DMS 273 treated with DMSO at 0.1 percent for 48 hours (cell line): ENCODE results near the gene PRKCG.
A peak's percentile ranks its signal among the peaks of the same experiment; 100 is the strongest.

Experiments
- DNase-seq: peaks from one replicate; lab custom pipeline; 2025; lab: John Stamatoyannopoulos, UW

PRKCG gene

GRCh38 chr19:53872762-53873161, 9.2 kb upstream of the PRKCG start:
- DNase-seq = no peak

- no peak for DNase-seq
Observed at GRCh38 chr19:53873773-53874605, 8.0 kb upstream of the PRKCG start.

DNA sequence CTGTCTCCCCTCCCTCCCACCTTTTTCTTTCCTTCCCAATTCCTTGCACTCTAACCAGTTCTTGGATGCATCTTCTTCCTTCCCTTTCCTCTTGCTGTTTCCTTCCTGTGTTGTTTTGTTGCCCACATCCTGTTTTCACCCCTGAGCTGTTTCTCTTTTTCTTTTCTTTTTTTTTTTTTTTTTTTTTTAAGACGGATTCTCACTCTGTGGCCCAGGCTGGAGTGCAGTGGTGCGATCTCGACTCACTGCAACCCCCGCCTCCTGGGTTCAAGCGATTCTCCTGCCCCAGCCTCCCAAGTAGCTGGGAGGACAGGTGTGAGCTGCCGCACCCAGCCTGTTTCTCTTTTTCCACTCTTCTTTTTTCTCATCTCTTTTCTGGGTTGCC, 7.4 kb upstream of the PRKCG start:
- no peak for DNase-seq

DNA sequence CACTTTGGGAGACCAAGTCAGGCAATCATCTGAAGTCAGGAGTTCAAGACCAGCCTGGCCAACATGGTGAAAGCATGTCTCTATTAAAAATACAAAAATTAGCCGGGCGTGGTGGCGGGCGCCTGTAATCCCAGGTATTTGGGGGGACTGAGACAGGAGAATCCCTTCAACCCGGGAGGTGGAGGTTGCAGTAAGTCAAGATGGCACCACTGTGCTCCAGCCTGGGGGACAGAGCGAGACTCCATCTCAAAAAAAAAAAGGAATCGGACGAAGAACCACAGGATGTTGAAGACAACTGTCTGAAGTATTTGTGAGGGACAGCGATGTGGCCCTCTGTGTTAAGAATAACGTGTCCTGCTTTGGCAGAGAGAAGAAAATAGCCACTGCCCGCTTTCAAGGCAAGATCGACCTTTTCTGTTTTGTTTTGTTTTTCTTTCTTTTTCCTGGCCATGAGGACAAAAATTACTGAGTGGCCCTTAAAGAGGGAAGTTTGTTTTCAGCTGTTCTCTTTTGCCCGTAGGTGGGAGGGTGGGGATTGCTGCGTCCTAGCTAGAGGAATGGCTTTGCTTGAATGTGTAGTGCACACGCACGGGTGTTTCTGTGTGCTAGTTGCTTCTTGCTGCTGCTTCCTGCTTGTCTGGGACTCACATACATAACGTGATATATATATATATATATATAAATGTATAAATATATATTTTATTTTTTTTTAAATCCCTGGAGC, 6.2 kb upstream of the PRKCG start:
- DNase-seq = no peak

DNA sequence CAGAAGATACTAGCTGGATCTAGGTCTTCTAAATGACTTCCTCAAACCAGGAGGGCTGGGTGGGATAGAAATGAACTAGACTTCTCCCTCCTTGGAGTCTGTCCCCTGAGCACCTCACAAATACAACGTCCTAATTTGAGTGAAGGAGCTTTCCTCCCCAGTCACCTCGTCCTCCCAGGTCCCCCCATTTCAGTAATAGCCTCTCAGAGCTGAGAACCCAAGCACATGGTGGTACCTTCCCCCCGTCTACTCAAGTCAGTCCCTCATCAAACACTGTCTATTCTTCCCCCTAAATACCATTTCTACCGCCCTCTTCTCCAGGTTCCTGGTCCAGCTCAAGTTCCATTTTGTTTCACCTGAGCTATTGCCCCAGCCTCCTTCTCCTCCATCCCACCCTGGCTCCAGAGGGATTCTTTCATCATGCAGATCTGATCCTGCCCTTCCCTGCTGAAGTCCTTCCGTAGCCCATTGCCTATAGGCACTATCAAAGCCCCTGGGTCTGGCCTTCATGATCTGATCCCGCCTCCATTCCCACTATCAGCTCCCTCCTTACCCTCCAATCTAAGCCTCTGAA, 5.3 kb upstream of the PRKCG start:
- no peak for DNase-seq

- no peak for DNase-seq
Observed at GRCh38 chr19:53877361-53877766, 4.6 kb upstream of the PRKCG start.

DNA sequence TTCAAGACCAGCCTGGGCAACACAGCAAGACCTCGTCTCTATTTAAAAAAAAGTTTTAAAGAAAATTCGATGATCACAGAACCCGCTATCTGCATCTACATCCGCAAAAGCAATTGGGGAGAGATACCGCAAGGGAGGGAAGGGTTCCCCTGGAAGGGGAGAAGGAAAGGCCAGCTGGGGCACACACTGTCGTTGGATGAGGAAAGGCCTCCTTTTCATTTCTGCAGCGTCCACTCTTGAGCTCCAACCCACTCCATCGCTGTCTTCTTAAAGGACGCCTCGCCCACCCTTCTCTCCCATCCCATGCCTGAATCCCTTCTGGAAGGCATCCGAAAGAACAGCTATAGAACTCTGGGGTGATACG, 3.2 kb upstream of the PRKCG start:
- DNase-seq = no peak

DNA sequence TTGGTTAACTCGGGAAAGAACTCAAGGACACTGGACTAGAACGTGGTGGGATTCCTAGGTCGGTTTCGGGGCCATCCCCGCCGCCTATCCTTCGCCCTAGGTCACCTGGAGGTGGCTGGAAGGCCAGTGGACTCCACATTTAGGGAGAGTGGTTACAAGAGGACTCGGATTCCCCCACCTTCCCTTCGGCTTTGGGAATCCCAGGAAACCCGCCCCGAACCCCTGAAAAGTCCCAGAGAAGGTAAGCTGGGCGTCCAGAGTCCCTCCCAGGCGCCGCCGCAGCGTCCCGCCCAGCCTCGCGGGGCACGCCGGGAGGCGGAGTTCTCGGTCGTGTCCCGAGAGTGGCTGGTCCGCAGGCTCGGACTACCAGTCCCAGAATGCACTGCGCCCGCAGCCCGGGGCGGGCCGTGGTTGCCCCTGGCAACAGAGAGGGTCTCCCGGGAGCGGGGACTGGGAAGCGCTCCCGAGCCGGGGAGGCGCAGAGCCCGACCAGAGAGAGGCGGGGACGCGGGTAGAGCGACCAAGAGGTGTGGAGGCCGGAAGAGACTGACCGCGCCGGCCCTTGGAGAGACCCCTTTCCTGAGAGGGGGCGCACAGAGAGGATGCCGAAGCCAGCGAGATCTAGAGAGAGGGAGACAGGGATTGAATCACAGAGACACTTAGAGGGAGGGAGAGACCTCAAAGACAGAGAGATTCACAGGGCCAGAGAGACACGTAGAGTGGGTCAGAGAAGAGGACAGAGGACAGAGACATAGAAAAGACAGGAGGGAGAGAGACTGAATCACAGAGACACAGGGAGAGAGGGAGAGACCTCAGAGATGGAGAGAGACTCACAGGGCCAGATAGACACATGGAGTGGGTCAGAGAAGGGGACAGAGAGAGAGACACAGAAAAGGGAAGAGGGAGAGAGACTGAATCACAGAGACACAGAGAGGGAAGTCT, 2.6 kb upstream of the PRKCG start:
- DNase-seq = peak; percentile 33

DNA sequence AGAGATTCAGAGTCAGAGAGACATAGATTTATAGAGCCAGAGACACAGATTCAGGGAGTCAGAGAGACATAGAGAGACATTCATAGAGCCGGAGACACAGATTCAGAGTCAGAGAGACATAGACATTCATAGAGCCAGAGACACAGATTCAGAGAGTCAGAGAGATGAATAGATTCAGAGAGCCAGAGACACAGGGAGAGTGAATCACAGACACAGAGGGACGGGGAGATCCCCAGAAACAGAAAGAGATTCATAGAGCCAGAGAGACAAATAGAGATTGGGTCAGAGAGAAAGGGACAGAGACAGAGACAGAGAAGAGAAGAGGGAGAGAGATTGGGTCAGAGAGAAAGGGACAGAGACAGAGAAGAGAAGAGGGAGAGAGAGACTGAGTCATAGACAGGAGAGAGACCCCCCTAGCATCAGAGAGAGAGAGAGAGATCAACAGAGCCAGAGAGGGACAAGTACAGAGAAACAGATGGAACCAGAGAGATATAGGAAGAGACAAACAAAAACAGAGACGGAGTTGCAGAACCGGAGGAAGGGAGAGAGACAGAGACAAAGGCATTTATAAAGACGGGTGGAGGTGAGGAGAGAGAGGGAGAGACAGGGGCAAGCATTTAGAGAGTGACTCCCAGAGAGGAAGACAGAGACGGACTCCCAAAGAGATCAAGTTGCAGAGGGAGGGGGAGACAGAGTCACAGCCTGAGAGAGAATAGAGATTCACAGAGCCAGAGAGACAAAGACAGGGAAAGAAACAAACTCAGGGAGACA, 1.1 kb upstream of the PRKCG start:
- no peak for DNase-seq

GRCh38 chr19:53882391-53883050, 524 bp downstream of the PRKCG start:
- DNase-seq = no peak

DNA sequence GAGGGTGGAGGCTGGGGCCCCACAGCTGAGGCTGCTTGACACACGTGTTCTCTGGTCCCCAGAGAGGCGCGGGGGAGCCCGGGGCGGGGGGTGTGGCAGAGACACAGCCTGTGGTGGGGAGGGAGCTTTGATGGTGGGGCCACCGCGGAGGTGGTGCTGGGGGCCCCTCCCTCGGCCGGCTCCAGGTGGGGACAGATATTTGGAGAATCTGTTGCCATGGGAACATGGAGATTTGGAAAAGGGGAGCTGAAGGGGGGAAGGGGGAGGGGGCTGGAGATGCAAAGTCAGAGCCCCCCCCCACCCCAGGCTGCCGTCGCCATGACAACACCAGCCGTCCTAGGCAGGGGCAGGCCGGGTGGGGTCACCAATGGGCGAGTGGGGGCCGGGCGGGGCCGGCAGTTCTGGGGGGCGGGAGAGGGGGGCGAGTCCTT, 1.2 kb downstream of the PRKCG start:
- no peak for DNase-seq

DNA sequence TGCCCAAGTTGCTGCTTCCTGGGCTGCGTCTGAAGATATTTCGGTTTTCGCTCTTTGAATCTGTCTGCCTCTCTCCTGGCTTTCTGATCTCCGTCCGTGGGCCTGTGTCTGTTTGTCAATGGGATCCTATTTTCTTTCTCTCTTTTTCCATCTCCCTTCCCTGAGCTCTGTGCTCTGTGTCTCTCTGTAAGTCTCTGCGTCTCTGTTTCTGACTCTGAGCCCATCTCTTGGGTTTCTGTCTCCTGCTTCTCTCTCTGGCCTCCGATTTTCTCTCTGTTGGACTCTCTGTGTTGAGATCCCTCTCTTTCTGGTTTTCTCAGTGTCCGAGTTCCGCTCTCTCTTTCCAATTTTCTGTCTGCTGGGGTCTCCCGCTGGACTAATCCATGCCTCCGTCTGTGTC, 1.7 kb downstream of the PRKCG start:
- DNase-seq = no peak

DNA sequence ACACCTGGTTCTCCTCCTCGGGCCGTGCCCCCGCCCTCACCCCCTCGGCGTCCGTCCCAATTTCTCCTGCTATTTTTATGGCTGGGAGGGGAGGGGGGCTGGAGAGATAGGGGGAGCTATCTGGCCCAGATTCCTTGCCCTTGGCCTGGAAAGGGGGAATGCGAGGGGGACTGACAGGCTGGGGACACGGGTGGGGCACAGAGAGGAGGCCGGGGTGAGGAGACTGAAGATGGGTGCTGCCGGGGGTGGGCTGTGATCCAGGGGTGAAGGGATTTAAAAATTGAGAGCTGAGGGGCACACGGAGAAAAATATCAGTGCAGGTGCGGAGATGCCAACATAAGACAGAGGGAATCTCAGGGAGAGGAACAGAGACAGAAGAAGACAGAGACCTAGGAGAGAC, 2.3 kb downstream of the PRKCG start:
- DNase-seq = no peak

- DNase-seq = no peak
Observed at GRCh38 chr19:53885036-53885435, 3.0 kb downstream of the PRKCG start.

GRCh38 chr19:53892301-53892980, 10.4 kb downstream of the PRKCG start:
- DNase-seq = no peak

- no peak for DNase-seq
Observed at GRCh38 chr19:53892981-53893325, 11.0 kb downstream of the PRKCG start.

- DNase-seq = no peak
Observed at GRCh38 chr19:53894707-53895106, 12.7 kb downstream of the PRKCG start.

GRCh38 chr19:53896682-53897081, 14.7 kb downstream of the PRKCG start:
- DNase-seq = no peak

- DNase-seq = no peak
Observed at GRCh38 chr19:53897459-53897858, 15.5 kb downstream of the PRKCG start.

DNA sequence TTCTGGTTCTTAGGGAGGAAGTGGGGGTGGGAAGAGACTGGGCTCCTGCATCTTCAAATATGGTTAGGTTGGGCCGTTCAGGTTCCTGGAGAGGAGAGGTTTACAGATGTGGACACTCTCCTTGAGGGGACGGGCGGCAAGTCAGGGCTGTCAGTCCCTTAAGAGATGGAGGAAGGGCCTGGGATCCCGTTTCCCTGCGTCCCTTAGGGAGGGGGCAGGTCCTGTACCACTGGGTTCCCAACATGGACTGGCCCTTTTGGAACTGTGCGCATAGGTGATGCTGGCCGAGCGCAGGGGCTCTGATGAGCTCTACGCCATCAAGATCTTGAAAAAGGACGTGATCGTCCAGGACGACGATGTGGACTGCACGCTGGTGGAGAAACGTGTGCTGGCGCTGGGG, 16.2 kb downstream of the PRKCG start:
- DNase-seq = no peak
